D341Med (cell line): Measurements from ENCODE around the gene PPP1R1A.

ENCODE experiments used
- DNase-seq: peaks from one replicate; pipeline ENCODE4 v3.0.0; 2012; ENCODE audit warnings: low spot score

The PPP1R1A gene, protein sequence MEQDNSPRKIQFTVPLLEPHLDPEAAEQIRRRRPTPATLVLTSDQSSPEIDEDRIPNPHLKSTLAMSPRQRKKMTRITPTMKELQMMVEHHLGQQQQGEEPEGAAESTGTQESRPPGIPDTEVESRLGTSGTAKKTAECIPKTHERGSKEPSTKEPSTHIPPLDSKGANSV

DNA sequence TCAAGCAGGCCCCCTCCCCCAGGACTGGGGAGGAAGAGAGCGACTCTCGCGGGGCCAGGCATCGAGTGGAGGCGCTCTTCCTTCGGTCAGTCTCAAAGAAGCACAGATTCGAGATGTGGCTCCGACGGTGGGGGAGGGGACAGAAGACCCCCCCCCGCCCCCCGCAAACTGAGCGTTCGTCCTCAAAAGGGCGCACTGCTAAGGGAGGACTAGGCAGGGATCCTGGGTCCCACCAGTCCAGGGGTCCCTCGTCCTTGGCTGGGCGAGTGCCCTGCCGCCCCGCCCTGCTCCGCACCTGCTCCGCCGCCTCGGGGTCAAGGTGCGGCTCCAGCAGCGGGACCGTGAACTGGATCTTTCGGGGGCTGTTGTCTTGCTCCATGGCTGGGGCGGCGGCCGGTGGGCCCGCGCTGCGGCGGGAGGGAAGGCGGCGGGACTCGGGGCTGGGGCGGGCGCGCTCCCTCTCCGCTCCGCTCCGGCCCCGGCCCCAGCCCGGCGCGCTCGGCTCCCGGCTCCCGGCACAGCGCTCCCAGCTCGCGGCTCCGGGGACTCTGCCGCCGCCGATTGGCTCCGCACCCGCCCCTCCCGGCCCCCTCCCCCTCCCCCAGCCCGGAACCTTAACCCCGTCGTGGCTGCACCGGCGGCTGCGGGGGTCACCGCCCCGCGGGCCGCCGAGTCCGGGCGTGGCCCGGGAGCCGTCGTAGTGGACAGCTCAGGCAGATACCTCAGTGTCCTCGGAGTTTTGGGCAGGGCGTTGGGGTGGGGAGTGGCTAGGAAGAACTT lies at the start of gene PPP1R1A:
Gene PPP1R1A (minus strand): TSS at position 550 of the 780 bp plus-strand sequence. CDS start 171 bp downstream, at position 379.
- peak; percentile 64 for DNase-seq

DNA sequence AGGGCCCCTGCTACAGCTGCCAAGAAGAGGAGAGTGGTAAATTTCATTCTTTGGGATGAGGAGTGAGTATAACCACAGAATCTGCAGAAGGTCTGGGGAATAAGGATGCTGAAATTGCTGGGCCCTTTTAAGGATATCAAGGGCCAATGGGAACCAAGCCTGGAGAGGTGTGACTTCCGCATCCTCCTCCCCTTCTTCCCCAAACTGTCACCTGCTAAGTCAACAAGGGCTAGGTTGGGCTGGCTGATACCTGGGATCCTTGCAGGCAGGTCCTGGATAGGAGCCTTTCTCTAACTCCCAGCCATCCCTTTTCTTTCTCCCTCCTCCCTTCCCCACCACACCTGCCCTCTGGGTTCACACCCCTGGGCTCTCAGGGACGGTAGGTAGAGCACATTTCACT lies 46.3 kb upstream of the PPP1R1A start, which contains the start of gene LACRT:
Gene LACRT (minus strand): TSS at position 101 of the 400 bp plus-strand sequence. CDS start 54 bp downstream, at position 47.
- no peak for DNase-seq

DNA sequence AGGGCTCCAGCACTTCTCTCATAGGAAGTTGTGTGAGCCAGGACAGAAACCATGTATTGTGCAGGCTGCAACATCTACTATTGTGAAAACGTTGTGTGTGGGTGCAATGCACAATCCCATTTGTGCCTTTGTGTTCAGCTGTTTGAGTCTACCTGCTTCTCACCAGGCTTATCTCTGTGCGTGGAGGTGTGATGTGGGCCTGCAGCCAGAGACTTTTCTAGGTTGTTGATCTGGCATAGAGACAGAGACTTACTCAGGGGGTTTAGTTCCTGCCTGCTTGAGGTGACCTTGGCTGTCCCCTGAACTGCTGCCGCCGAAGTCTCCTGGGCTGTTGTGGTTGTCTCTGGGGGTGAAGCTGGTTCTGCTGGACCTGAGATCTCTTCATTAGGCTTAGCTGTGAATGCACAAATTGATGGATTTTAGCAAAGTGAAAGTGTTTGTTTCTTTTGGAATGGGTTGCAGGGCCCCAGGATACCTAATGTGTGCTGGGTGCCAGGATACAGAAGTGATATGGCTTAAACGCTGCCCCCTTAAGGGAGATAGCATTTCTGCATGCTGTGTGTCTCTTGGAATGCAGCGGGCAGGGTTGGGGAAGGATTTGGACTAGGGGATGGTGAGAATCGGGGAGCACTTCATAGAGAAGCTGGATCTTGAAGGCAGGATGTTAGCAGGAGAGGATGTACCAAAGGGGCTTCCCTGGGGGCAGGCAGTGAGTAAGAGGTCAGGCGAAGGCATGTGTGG lies 43.7 kb upstream of the PPP1R1A start:
- no peak for DNase-seq

DNA sequence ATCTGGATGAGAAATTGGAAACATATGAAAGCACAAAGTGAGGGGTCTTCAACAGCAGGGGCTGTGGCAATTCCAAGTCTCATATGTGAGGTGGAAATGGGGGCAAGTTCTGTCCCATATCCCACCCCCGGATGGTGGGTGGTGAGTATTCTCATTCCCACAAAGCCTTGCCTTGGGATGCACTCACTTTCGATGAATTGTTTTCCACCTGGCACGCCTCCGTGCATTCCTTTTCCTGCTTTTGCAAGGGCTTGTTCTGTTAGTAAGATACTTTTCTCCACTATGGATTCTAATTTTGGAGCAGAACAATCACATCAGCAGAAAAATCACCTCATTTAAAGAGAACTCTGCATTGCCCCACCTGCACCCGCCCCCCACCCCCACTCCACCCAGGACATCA lies 43.1 kb upstream of the PPP1R1A start:
- no peak for DNase-seq

DNA sequence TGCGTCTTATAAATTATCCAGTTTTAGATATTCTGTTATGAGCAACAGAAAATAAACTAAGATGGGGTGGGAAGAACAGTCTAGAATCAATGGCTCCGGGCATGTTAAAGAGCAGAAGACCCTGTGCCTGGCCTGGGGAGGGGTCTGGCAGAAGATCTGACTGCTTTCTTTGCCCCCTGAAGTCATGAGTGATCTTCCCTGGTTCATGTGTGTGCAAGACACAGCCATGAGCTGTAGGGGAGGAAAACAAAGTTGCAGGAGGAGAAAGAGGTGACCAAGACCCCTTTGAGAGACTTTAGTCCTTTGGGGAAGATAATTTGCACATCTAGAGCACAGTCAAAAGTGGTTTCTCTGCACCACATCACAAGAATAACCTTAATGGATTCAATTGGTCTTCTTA lies 41.5 kb upstream of the PPP1R1A start:
- DNase-seq = no peak

DNA sequence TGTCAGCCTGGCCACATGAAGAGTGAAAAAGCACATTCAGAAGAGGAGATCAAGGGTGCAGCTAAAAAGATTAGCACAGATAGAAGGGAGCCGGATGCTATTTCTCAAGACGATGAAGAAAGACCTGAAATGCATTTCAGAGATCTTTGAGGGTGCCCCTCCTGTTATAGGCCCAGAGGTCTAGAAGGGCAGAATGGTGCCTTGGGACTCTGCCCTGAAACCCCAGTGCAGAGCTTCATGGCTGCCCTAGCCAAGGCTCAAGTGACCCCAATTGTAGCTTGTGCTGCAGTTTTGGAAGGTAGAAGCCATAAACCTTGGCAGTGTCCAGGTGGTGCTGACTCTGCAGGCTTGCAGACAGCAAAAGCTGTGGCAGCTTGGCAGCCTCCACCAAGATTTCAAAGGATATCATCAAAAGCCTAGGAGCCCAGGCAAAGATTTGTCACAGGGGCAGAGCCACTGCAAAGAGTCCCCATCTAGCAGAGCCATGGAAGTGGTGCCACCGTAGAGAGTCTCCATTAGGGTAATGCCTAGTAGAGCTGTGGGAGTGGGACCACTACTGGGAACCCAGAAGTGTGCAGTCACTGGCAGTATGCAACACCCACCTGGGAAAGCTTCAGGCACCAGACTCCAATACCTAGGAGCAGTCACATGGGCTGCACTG lies 39.9 kb upstream of the PPP1R1A start:
- DNase-seq = no peak

DNA sequence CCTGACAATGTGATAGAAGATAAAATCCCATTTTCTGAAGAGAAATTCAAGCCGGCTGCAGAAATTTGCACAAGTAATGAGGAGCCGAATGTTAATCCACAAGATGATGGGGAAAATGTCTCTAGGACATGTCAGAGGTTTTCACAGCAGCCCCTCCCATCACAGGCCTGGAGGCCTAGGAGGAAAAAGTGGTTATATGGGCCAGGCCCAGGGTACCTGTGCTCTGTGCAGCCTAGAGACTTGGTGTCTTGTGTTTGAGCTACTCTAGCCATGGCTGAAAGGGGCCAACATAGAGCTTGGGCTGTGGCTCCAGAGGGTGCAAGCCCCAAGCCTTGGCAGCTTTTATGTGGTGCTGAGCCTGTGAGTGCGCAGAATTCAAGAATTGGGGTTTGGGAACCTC lies 38.8 kb upstream of the PPP1R1A start:
- no peak for DNase-seq

DNA sequence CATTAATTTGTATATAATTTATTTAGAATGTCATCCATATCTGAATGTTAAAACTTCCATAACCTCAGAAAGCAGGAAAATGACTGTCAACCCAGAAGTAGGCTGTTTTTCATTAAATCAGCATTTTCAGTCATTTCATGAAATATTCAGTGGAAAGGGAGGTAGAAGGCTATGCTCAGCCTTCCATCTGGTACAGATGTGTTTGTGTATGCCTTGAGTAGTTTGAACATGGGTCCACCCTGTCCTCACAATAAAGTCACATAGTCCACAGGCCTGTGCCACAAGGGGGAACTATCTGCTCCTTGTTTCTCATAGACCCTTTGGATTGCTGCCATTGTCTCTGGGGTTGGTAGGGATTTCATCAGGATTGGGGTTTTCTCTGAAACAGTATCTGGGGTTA lies 37.1 kb upstream of the PPP1R1A start:
- no peak for DNase-seq

DNA sequence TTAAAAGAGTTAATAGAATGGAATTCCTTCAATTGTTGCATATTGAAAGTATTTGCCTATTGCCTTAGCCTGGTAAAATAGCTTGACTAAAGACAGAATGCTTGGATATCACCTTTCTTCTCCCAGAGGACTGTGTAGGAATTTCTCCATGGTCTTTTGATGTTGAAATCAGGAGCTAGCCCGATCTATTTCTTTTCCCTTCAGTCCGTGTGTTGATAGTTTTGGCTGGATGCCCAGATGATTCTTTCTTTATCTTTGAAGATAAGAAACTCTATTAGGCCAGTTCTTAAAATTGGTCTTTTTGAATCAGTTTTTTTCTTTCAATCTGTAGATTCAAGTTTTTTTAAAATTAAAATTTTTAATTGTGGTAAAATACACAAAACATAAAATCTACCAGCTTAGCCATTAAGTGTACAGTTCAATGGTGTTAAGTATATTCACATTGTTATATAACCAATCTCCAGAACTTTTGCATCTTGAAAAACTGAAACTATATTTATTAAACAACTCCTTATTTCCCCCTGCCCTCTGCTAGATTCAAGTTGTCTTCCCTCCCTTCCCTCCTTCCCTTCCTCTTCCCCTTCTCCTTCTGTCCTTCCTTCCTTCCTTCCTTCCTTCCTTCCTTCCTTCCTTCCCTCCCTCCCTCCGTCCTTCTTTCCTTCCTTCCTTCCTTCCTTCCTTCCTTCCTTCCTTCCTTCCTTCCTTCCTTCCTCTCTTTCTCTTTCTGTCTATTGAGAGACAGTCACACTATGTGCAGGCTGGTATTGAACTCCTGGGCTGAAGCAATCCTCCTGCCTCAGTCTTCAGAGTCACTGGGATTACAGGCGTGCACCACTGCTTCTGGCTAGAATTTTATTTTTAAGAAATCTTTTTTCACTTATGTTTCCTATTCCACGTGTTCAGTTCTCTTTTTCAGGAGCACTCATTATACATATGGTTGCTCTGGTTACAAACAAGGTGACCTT lies 36.1 kb upstream of the PPP1R1A start:
- no peak for DNase-seq

DNA sequence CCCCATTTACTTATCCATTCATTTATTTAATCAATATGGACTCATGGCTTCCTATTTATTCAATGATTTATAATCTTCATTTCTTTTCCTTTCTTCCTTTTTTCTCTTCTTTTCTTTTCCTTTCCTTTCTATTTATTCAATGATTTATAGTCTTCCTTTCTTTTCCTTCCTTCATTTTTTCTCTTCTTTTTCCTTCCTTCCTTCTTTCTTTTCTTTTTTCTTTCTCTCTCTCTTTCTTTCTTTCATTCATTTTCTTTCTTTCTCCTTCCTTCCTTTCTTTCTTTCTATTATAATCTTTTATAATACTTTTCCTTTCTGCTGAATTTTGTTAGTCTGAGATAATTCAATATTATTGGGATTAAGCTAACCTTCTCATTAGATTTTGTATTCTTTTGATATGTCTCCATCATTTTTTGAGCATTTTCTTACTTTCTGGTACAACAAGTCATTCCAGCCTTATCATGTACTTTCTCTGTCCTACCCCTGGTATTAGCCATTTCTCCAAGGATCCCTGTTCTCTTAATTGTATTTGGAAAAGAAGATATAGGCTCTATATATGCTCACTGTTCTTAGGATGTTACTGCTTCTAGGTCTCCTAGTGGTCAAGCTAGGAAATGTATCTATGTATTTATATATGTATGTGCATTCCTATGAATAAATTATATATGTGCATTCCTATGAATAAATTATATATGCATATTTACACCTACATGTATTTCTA lies 34.2 kb upstream of the PPP1R1A start:
- DNase-seq = no peak

DNA sequence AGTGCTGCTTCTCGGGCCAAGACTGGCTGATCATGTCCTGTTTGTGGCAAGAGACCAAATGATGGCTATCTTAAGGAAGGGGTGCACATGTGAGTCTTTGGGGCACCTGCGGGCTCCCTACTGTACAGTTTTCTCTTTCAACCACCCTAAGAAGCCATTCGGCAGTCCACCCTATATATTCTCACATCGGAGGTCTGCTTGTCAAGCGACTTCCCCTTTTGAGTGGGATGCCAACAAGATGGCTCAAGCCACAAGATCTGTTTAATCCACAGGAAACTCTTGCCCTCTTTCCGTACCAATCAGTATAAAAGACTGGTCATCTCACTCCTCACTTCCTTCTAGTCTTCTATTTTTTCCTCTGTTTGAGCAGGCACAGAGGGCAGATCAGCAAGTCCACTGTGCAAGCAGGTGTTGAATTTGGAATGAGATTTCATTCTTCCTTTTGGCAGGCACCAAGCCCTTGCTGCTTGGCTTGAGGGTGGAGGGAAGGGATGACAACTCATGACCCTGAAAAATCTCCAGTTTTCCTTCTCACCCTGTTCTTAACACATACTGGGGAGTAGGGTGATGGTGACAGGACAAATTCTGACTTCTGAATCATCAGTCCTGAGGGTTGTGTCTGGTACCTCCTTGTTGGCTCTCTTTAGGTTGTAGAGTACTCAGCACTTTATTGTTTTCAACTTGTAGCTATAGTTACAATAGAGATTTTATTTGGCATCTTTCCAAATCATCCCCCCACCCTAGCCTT lies 28.6 kb upstream of the PPP1R1A start:
- no peak for DNase-seq

DNA sequence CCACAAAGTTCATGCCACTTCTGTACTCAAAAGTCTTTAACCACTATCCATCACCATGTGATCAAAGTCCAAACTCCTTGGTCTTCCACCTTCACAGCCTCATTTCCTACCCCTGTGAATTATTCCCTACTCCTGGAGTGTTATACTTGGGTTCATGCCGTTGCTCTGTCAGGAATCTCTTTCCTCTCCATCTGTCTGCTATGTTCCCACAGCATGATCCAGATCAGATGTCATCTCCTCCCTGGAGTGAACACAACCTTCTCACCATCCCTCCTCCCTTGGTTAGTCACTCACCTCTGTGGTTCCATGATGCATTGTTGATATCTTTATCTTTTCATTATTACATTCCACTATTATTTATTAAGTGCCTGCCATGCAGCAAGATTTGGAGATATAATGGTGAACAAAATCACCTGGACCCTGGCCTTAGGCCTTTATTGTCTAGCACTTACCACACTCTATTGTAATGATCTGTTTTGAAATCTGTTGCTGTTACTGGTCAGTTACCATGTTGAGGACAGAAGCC lies 23.8 kb upstream of the PPP1R1A start:
- DNase-seq = no peak

DNA sequence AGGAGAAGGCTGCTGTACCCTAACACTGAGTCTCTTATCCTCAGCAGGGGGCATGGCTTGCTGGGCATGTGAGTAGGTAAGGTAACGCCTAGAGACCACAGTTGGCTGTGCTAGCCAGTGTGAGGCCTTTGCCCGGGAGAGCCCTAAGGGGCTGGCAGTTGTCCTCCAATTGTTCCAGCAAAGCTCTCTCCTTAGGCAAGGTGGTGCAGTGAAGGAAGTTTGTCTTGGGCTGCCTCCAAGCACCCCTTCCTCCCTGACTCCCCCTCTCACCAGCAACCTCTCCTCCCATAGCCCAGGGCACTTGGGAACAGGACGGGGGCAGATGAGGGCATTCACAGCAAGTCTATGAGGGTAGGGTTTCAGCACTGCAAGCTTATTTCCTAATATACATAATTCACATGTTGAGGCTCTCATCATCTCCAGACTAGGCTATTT lies 23.3 kb upstream of the PPP1R1A start:
- no peak for DNase-seq

DNA sequence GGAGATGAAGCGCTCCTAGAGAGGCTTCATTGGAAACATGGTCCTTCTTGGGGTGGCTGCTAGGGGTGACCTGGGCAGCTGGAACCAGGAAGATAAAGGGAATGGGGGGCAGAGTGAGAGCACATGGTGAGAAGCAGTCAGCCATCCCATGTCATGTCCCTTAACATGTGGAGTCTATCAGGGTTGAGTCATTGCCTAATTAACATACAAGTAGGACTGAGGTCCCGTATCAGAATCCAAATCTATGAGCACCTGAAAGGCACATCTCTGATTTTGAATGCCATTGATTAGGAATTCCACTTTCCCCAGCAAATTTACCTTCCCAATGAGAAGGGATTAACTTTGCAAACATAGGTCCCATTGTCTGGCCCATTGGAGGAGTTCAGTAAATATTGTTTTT lies 20.3 kb upstream of the PPP1R1A start:
- no peak for DNase-seq

DNA sequence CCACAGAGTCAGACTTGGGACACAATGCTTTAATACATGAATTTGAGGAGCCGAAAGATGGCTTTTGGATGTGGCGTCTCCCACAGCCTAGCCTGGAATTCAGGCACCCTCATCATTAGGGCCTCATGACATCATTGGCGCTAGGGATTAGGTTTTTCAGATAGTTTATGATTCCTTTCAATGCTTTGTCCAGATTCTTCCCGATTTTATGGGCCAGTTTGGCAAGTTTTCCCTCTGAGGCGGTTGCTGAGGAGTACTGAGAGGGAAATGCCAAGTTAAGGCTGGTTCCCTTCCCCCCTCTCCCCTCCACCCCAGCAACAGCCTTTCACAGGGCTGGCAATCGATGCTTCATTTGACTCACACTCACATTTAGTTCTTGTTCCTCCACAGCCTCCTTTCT lies 19.7 kb upstream of the PPP1R1A start:
- DNase-seq = no peak

DNA sequence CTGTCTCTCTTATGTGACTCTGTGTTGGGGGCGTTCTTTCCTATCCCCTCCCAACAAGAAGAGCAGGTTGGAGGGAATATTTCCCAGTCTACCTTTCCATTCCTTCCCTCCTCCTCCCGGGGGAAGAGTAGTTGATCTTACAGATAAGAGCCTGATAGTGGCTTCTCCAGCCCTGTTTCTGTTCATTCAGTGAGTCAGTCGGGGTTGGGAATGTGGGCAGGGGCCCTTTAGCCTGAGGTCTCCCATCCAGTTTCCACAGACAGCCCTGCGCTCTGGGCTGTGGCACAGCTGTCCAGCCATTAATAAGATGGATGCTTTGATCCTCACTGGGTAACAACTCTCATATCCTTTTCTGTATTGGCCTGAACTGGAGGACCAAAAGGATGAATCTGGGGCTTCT lies 18.1 kb upstream of the PPP1R1A start:
- no peak for DNase-seq

DNA sequence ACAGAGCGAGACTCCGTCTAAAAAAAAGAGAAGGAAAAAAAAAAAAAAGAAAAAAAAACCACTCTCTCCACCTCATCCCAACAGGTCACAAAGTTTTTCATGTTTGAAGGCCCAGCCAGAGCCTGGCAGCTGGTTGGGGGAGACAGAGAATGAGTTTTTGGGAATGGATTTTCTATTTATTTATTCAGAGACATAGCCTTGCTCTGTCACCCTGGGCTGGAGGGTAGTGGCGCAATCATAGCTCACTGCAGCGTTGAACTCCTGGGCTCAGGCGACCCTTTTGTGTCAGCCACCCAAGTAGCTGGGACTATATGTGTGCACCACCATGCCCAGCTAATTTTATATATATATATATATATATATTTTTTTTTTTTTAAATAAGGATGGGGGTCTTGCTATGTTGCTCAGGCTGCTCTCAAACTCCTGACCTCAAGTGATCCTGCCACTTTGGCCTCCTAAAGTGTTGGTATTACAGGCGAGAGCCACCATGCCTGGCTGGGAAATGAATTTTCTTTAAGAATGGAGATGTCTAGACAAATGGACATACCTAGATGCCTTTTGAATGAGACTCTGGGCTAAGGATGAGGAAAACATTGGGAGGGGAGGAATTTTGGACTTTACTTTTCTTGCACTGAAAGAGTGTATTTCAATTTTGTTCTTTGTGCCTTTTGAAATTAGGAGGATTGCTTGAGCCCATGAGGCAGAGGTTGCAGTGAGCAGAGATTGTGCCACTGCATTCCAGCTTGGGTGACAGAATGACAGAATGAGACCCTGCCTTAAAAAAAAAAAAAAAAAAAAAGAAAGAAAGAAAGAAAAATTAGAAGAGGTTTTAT lies 16.9 kb upstream of the PPP1R1A start:
- DNase-seq = no peak

DNA sequence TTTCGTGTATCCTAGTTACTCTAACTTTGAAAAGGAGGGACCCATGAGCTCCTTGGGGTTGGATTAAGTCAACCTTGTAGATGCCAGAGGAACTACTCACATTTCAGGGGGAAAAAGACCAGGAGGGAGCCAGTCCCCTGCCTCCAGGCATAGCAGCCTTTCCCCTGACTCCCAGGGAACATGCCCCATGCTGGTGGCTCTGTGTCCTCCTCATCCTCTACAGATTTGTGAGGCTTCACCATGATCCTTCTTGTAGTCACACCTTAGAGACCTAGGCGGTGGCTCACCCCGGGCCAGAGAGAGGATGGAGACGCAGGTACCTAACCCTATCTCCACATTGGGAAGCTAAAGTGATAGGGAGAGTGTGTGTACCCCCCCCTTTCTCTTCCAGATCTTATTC lies 16.0 kb upstream of the PPP1R1A start:
- DNase-seq = no peak

DNA sequence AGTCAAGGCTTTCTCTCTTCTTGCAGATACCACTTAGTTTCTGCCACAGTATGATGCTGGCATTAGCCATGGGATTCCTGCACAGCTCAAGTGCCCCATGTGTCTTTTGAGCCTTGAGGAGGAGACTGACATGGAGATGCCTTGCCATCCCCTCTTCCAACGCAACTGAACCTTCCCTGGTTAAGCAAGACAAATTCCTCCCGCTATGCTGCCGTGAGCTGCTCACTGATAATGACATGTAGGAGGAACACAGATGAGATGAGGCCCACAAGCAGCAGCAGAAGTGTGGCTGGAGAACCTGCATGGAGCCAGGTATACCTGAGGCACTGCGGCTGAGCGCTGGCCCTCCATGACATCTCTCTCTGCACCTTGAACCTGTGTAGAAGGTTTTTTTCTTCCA lies 15.4 kb upstream of the PPP1R1A start:
- no peak for DNase-seq
